Measurements from ENCODE around the gene TMEM121. TPM values are rescaled to one million over a fixed set of nuclear protein-coding genes. Genes with fewer than 3 reads are reported as not detected.

TMEM121 gene
- total and polyA plus RNA-seq, 4 donors = 0.33 to 1.5 (median 0.37) TPM; not detected in 1

DNA sequence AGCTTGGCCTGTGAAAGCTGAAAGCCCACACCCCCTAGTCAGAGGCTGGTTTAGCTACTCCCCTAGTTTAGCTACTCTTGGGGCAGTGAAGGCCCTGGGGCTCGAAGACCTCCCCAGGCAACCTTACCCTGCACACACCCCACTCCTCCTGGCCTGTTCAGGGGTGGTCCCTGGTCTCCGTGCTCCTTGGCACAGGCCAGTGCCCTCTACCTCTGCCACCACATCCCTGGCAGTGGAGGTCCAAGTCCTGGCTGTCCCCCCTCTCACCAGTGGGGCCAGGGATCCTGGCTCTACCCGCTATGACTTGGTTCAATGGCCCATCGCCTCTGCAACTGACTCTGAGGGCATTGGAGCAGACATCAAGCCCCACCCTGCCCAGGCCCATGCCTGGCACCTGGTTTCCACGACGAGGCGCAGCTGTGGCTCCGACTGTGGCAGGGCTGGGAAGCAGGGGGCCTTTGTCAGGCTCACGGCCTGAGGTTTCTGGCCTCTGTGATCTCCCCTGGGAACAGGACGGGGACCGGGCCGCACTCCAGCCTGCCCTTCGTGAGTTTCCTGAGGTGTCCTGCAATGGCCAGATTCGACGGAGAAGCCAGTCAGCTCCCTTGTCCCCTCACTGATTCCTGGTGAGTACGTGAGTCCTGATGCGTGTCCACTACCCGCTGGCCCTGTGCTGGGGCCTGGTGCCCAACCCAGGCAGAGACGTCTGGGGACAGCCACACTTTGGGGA lies 5.7 kb downstream of the TMEM121 start:
- DNase-seq (ENCODE audit: low spot score) = no peak
- H3K9me3 ChIP-seq (ENCODE audit: control insufficient read depth in 4 of 4, low read length in 3 of 4) = no peaks in the 10 kb centered on the region
- no peaks in the 10 kb centered on the region for H3K27me3 ChIP-seq (ENCODE audit: control insufficient read depth in 4 of 4, insufficient read depth in 4 of 4, low read length in 3 of 4)
- H3K9ac ChIP-seq (ENCODE audit: low read depth in 1 of 2, low read length in 2 of 2) = no peak overlapping the region
- H3K36me3 ChIP-seq (ENCODE audit: control insufficient read depth in 4 of 4, insufficient read depth in 3 of 4, low read depth in 1 of 4, low read length in 3 of 4) = peaks cover 0 to 1% (median 0%) of the 10 kb centered on the region in 4 donors
- 91% methylated on average over 19 of the region's 19 CpGs for WGBS
- no peak overlapping the region for H3K27ac ChIP-seq (ENCODE audit: low read depth in 1 of 2, low read length in 2 of 2)
- TF ChIP-seq, protein P1, sequence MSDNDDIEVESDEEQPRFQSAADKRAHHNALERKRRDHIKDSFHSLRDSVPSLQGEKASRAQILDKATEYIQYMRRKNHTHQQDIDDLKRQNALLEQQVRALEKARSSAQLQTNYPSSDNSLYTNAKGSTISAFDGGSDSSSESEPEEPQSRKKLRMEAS (IDR thresholded peaks at IDR 0.05) = no peak
- no peak for TF ChIP-seq HNF4A (conservative IDR thresholded peaks at IDR 0.05)
- TF ChIP-seq HNF4G (IDR thresholded peaks at IDR 0.05) = no peak
- TF ChIP-seq REST (IDR thresholded peaks at IDR 0.05) = no peak
- no peak for TF ChIP-seq GABPA (IDR thresholded peaks at IDR 0.05 in 1 of 2, conservative IDR thresholded peaks at IDR 0.05 in 1 of 2)
- TF ChIP-seq, protein P2, sequence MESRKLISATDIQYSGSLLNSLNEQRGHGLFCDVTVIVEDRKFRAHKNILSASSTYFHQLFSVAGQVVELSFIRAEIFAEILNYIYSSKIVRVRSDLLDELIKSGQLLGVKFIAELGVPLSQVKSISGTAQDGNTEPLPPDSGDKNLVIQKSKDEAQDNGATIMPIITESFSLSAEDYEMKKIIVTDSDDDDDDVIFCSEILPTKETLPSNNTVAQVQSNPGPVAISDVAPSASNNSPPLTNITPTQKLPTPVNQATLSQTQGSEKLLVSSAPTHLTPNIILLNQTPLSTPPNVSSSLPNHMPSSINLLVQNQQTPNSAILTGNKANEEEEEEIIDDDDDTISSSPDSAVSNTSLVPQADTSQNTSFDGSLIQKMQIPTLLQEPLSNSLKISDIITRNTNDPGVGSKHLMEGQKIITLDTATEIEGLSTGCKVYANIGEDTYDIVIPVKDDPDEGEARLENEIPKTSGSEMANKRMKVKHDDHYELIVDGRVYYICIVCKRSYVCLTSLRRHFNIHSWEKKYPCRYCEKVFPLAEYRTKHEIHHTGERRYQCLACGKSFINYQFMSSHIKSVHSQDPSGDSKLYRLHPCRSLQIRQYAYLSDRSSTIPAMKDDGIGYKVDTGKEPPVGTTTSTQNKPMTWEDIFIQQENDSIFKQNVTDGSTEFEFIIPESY (IDR thresholded peaks at IDR 0.05) = no peak
- H3K4me1 ChIP-seq (ENCODE audit: control insufficient read depth in 4 of 4, insufficient read depth in 4 of 4, low read length in 3 of 4) = peaks cover 9 to 20% (median 13%) of the 10 kb centered on the region in 4 donors
- H3K4me3 ChIP-seq (ENCODE audit: low read depth in 1 of 3, low read length in 3 of 3) = no peak overlapping the region

DNA sequence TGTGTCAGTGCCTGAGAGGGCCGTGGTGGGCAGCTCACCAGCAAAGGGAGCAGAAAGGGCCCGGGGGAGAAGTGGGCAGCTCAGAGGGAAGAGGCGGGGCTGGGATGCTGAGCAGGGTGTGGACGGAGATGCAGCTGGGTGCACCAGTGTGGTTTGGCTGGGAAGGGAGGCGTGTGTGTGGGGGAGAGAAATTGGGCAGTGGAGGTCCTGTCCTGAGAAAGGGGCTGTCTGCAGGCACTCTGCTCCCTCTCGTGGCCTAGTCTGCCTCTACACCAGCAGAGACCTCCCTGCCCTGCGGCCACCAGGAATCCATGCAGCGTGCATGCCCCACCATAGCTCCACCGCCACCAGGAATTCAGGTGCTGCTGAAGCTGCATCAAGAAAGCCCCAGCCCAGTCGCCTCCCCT lies 6.4 kb downstream of the TMEM121 start:
- no peaks in the 10 kb centered on the region for H3K27me3 ChIP-seq (ENCODE audit: control insufficient read depth in 4 of 4, insufficient read depth in 4 of 4, low read length in 3 of 4)
- no peak overlapping the region for H3K9ac ChIP-seq (ENCODE audit: low read depth in 1 of 2, low read length in 2 of 2)
- H3K4me1 ChIP-seq (ENCODE audit: control insufficient read depth in 4 of 4, insufficient read depth in 4 of 4, low read length in 3 of 4) = peaks cover 4 to 13% (median 7%) of the 10 kb centered on the region in 4 donors
- H3K9me3 ChIP-seq (ENCODE audit: control insufficient read depth in 4 of 4, low read length in 3 of 4) = no peaks in the 10 kb centered on the region
- H3K27ac ChIP-seq (ENCODE audit: low read depth in 1 of 2, low read length in 2 of 2) = no peak overlapping the region
- no peak for DNase-seq (ENCODE audit: low spot score)
- WGBS = 73% methylated on average over 10 of the region's 10 CpGs
- H3K36me3 ChIP-seq (ENCODE audit: control insufficient read depth in 4 of 4, insufficient read depth in 3 of 4, low read depth in 1 of 4, low read length in 3 of 4) = peaks cover 0 to 1% (median 0%) of the 10 kb centered on the region in 4 donors
- TF ChIP-seq FOXA2 (IDR thresholded peaks at IDR 0.05) (no peak), YY1 (IDR thresholded peaks at IDR 0.05) (no peak), REST (IDR thresholded peaks at IDR 0.05) (no peak), RXRA (IDR thresholded peaks at IDR 0.05) (no peak), JUND (IDR thresholded peaks at IDR 0.05) (no peak)
- TF ChIP-seq, protein P3, sequence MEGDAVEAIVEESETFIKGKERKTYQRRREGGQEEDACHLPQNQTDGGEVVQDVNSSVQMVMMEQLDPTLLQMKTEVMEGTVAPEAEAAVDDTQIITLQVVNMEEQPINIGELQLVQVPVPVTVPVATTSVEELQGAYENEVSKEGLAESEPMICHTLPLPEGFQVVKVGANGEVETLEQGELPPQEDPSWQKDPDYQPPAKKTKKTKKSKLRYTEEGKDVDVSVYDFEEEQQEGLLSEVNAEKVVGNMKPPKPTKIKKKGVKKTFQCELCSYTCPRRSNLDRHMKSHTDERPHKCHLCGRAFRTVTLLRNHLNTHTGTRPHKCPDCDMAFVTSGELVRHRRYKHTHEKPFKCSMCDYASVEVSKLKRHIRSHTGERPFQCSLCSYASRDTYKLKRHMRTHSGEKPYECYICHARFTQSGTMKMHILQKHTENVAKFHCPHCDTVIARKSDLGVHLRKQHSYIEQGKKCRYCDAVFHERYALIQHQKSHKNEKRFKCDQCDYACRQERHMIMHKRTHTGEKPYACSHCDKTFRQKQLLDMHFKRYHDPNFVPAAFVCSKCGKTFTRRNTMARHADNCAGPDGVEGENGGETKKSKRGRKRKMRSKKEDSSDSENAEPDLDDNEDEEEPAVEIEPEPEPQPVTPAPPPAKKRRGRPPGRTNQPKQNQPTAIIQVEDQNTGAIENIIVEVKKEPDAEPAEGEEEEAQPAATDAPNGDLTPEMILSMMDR (IDR thresholded peaks at IDR 0.05; ENCODE audit: low read depth, low read length, missing input control) = no peak
- H3K4me3 ChIP-seq (ENCODE audit: low read depth in 1 of 3, low read length in 3 of 3) = no peak overlapping the region
